ENCODE results near the gene RAB36.

Gene RAB36

DNA sequence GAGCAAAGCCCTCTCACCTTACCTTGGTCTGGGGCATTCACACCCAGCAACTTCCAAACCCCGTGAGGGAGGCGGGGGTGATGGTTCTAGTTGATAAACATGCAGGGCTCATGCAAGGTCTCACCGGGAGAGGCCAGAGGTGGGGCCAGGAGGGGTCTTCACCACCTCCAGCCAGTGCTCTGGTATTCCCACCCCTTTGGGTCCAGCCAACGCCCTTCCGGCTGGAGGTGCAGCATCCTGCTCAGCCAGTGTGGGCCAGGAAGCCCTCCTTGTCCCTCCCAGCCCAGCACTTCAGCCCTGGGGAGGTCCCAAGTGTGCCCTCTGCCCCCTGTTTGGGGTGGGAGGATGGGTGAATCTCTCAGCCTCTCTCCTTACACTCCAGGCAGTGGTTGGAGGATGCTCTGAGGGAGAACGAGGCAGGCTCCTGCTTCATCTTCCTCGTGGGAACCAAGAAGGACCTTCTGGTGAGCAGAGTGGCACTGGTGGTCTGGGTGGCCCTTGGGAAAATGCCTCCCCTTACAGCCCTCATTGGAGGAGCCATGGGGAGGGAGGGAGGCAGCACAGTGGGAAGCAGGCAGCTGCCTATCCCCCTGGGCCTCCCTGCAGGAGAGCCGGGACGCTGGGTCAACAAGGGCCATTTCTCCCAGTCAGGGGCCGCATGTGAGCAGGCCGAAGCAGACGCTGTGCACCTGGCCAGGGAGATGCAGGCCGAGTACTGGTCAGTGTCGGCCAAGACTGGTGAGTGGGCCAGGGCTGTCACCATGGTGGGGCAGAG, 13.4 kb downstream of the RAB36 start:
- no peak for DNase-seq (ENCODE audit: low read depth in 2 of 2)

DNA sequence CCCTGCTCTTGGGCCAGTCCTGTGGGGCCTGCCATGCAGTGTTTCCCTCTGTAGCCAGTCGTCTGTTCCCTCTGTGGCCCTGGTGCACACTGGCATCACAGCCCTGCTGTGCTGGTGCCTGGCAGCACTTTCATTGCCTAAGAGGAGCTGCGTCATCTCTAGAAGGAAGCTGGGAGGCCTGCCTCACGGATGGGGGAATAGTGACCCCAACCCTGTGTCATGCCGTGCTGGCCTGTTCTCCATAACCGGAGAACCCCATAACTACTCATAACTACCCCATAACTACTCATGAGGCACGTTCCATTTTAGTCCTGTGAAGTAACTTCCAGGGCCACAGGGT, 14.0 kb downstream of the RAB36 start:
- no peak for DNase-seq (ENCODE audit: low read depth in 2 of 2)

DNA sequence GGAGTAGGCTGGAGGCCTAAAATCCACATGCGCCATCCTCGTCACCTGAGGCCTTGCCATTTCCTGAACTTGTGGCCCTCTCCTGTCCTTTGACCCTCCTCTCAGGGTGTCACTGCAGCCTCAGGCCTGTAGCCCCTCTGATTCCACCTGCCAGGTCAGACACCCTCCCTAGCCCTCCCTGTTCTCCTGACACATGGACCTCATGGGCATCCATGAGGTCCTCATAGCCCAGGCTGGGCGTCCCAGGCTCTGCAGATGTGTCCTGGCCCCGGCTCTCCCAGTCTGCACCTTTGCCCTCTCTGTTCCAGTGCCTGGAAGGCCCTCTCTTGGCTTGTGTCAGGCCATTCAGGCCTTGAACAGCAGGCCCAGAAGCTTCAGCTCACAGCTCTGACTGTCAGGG, 15.8 kb downstream of the RAB36 start:
- DNase-seq (ENCODE audit: low read depth in 2 of 2) = no peak

DNA sequence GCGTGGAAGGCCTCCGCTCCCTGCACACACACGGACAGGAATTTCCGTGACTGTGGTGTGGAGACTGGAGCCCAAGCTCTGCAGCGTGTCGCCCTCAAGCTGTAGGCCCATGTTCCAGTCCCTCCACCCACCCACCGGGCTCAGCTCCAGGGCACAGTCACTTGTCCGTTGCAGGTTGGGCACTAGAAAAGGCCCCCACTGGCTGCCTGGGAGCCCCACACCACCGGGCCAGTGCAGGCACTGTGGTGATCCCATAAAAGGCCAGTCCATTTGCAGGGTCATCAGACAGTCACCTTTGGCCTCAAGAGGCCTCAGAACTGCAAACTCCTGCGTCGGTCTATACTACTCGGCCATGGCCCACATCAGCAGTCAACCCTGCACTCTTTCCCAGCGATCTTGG, 16.3 kb downstream of the RAB36 start:
- no peak for DNase-seq (ENCODE audit: low read depth in 2 of 2)

DNA sequence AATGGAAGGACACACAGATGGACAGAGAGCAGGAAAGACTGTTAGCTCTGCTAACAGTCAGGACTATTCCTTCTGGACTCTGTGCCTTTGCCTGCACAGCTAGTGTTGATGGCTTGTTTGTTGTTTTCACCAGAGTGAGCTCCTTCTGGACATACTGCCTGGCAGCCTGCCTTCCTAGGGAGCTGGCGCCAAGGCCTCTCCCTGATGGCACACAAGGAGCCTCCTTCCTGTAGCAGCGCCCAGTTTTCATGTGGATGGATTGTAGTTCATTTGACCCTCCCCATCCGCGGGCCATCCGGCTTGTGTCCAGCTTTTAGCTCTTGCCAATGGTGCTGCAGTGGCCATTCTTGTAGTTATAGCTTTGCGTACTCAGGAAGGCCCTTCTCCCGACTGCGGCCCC, 18.4 kb downstream of the RAB36 start:
- no peak for DNase-seq (ENCODE audit: low read depth in 2 of 2)

DNA sequence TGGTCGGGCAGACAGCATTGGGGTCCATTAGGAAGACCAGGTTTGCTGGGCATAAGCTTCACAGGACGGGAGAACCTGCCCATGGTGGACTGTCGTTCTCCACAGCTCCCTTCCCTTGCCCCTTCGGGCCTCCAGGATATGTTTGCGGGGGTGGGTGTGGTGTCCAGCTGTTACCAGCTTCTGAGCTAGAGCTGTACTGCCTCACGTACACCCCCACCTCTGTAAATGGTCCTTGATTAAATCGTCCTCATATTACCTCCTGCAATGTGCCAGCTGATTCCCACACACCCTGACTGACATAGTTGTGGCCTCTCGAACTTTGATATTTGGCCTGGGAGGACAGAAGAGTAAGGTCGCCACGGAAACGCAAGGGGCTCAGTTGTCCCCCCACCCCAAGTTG, 18.8 kb downstream of the RAB36 start:
- no peak for DNase-seq (ENCODE audit: low read depth in 2 of 2)

DNA sequence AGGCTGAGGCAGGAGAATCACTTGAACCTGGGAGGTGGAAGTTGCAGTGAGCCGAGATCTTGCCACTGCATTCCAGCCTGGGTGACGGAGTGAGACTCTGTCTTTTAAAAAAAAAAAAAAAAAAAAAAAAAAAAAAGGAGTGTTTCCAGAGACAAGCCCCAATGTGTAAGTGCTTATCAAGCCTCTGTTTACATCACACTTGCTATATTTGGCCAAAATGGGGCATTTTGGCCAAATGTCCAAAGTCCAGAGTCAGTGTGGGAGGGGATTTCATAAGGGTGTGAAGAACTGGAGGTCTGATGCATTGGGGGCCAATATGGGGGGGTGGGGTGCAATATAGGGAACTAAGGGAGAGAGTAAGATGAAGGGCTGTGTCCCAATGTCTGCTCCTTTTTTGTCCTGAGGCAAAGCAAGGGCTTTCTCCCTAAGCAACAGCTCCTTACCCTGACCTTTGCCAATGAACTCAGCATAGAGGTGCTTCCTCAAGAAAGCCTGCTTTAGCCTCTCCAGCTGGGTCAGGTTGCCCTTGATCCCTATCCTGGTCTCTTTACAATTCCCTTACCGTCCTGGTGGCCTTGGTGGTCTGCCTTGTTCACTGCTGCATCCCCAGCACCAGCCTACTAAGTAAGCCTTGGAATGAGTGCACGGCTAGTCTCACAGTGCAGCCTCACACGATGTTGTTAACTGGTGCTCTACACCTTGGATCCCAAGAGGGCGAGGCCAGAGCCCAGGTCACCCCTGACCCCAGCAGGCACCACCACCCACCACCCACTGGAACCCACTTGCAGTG, 21.0 kb downstream of the RAB36 start:
- DNase-seq (ENCODE audit: low read depth in 2 of 2) = no peak

DNA sequence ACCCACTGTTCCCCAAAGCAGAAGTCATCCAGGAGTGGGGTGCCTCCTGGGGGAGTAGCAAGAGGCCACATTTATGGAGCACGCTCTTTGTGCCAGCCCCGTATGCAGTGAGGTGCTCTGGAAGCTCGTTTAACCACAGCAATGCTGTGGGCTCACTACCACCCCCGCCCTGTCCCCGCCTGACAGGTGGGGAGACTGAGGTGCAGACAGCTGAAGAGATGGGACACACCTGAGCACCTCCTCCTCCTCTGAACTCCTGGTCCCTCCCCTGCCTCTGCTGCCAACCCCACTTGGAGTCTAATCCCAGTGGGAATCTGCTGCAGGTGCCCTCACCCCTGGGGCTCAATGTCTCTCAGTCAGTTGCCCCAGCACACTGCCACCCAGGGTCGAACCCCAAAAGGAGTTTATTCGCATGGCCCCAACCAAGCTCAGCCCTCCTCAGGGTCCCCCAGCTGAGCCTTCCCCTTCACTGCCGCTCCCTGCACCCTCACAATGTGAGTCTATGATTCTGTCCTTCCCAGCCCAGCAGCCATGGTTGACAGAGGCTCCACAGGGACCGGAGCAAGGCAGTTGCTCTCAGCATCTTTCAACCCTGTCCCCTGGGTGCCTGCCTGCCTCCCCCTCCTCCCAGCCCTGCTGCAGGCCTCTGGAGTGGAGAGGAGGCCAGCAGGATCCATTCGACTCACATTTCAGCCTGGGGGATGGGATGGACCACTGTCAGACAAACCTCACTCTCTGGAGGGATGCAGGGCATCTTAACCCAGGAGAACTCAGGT, 21.8 kb downstream of the RAB36 start:
- DNase-seq (ENCODE audit: low read depth in 2 of 2) = no peak

DNA sequence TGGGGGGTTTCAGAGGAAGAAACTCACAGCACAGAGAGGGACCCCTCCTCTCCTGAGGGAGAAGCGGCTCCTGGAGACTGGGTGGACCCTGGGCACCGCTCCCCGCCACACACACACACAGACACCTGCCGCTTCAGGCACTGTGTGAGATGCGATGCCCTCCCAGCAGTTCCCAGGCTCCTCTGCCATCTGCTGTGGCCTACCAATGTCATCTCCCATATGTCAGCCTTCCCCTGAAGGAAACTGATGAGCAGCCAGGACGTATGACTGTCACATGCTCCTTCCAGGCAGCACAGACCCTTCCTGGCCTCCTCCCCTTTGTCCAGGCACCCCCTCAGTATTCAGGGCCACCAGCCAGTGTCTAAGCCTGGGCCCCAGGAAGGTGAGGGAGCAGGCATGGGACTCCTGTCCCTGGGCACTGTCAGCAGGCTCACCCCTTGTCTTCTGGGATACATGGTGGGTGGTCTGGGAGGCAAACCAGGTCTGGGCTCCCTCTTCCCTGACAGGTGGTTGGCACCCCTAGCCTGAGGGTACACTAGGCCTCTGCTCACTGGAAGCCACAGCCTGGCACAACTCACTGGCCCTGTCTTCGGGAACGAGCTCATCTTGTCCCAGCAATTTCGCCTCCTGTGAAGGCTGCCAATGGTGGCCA, 23.2 kb downstream of the RAB36 start:
- no peak for DNase-seq (ENCODE audit: low read depth in 2 of 2)

DNA sequence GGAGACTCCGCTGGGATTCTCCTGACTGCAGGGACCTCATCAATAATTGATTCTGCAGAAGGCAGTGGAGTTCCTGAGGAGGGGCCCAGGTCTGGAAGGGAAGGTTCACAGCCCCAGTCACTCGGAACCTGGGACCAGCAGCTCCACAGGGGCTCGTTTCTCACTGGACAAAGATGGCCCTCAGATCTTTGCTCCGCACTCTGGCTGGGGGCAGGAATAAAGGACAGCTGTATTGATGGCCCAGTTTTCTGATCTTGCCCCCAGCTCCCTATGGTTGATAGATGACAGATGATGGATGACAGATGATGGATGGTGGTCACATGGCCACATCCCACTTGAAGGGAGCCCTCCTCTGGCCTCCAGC, 23.7 kb downstream of the RAB36 start:
- no peak for DNase-seq (ENCODE audit: low read depth in 2 of 2)

DNA sequence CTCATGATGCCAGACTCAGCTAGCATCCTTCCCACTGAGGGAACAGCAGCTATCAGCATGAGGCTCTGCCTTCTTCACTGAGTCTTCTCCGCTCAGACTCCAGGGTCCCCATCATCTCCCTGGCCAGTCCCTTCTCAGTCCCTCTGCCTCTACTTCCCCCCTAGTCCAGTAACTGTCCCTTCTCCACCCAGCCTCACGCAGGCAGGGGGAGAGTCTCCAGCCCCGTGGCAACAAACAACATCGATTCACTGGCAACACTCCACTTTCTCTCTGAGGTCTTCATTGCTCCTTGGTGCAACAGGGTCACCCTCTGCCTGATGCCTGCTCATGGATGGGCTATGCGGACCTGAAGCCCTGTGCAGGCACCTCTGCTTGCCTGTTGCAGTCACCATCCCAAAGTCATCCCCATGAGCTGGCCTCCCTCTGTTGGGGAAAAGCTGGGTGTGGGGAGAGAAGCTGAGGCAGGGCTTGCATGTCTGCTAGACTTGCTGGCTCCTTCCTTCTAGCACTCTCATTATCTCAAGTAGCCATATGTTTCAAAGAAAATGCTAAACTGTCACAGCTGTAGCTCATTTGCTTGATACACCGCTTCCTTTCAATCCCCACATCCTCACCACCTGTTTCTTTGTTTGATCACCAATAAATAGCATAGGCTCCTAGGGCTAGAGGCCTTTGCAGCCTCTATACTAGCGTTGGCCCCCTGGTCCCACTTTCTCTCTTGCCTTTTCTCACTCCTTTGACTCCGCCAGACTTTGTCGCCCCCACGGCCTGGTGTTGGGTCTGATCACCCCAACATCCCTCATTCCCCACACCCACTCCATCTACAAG, 30.8 kb downstream of the RAB36 start:
- DNase-seq (ENCODE audit: low read depth in 2 of 2) = no peak

DNA sequence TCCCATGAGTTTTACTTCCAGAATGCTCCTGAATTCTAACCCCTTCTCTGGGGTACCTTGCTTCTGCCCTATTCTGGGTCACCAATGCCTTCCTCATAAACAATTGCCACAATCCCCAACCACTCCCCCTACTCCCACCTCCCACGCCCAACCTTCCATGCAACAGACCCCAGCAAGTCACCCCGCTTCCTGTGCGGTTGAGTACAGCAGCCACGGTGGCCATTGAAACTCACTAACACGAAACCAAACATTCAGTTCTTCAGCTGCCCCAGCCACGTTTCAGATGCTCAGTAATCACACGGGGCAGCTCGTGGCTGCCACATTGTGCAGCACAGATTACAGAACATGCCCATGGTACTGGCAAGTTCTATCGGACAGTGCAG, 31.4 kb downstream of the RAB36 start:
- DNase-seq (ENCODE audit: low read depth in 2 of 2) = no peak

DNA sequence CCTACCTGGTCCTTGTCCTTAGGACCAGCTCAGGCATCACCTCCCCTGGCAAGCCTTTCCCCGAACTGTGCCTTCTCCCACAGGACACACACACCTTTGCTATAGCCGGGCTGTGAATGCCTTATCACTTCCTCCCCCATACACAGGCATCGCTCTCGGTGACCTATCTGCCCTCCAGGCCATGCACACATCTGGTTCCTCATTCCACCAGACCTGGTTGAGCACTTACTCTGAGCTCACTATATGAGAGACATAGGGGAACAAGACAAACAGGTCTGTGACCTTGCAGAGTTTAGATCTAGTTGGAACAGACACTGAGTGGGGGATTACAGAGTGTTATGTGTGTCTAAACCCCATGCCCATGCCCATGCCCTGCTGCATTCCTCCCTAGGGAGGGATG, 31.9 kb downstream of the RAB36 start:
- DNase-seq (ENCODE audit: low read depth in 2 of 2) = no peak

DNA sequence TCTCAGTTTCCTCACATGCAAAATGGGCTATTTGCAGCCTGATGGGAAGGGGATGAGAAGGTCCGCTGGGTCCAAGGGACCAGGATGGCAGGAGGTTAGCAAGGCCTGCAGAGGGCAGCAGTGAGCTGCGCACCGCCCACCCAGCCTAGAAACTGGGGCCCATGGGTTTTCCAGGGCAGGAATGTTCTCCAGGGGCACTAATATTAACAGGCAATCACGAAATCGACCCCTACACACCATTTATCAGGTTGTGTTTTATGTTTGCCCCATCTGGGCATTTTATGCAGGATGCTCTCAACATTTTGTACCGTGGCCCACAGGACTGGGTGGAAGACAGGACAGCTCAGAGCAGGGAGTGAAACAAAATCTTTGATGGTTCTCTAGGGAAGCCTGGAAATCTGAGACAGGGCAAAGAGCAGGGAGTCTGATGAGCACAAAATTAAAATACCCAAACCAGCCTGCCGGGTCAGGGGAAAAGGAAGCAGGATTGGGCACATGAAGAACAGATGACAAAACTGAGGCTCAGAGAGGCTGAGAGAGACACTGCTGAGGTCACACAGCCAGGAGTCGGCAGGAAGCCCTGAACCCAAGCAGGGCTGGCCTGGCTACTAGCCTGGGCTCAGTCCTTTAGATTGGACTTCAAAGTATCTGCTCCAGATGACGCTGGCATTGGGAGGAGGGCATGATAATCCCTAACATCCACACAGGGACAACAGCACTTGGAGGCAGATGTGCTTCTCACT, 33.4 kb downstream of the RAB36 start:
- DNase-seq (ENCODE audit: low read depth in 2 of 2) = peak; percentile 25 to 38

DNA sequence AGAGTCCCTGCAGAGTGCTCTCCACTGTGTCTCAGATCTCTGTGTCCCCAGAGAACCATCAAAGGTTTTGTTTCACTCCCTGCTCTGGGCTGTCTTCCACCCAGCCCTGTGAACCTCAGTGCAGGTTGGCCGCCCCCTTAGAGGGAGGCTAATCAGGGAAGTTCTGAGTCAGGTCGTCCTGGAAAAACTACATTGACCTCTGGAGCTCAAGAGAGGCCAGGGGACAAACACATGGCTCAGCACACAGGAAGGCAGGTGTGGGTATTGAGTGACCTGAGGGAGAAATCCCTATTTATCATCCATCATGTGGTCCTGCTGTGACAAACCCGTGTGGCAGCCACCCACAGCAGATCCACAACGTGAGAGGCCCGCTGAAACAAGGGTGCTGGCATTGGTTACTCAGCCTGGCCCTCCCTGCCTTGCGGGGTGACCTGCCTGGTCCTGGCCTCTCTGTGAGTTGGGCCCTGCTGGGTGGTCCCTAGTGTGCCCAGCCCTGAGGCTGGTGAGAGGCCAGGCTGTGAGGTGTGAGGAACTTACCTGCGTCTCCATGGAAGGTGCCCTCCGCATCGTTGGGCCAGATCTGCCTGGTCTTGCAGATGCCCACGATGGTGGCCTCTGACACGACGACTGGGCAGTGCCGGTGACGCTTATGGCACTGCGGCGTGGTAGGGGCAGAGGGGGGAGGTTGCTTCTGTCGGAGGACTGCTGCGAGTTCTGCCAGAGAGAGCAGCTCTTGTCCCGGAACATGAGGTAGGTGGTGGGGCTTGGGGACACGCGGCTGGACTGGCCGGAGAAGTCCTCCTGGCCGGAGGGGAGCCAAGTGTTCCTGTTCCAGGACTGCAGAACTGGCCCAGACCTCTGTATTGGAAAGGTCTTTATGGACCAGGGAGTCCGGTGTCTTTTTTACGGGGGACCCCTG, 34.4 kb downstream of the RAB36 start:
- DNase-seq (ENCODE audit: low read depth in 2 of 2) = no peak

DNA sequence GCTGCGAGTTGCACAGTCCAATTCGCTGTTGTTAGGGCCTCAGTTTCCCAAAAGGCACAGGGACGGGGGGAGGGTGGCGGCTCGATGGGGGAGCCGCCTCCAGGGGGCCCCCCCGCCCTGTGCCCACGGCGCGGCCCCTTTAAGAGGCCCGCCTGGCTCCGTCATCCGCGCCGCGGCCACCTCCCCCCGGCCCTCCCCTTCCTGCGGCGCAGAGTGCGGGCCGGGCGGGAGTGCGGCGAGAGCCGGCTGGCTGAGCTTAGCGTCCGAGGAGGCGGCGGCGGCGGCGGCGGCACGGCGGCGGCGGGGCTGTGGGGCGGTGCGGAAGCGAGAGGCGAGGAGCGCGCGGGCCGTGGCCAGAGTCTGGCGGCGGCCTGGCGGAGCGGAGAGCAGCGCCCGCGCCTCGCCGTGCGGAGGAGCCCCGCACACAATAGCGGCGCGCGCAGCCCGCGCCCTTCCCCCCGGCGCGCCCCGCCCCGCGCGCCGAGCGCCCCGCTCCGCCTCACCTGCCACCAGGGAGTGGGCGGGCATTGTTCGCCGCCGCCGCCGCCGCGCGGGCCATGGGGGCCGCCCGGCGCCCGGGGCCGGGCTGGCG, 35.1 kb downstream of the RAB36 start, which contains the start of gene BCR:
Gene BCR (plus strand): TSS at position 209 of the 592 bp plus-strand sequence. CDS start 452 bp downstream, outside the sequence.
- peak in 1 of 2 donors; percentile 61 for DNase-seq (ENCODE audit: low read depth in 2 of 2)

DNA sequence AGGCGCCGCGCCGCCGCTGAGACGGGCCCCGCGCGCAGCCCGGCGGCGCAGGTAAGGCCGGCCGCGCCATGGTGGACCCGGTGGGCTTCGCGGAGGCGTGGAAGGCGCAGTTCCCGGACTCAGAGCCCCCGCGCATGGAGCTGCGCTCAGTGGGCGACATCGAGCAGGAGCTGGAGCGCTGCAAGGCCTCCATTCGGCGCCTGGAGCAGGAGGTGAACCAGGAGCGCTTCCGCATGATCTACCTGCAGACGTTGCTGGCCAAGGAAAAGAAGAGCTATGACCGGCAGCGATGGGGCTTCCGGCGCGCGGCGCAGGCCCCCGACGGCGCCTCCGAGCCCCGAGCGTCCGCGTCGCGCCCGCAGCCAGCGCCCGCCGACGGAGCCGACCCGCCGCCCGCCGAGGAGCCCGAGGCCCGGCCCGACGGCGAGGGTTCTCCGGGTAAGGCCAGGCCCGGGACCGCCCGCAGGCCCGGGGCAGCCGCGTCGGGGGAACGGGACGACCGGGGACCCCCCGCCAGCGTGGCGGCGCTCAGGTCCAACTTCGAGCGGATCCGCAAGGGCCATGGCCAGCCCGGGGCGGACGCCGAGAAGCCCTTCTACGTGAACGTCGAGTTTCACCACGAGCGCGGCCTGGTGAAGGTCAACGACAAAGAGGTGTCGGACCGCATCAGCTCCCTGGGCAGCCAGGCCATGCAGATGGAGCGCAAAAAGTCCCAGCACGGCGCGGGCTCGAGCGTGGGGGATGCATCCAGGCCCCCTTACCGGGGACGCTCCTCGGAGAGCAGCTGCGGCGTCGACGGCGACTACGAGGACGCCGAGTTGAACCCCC, 35.8 kb downstream of the RAB36 start:
- no peak for DNase-seq (ENCODE audit: low read depth in 2 of 2)

DNA sequence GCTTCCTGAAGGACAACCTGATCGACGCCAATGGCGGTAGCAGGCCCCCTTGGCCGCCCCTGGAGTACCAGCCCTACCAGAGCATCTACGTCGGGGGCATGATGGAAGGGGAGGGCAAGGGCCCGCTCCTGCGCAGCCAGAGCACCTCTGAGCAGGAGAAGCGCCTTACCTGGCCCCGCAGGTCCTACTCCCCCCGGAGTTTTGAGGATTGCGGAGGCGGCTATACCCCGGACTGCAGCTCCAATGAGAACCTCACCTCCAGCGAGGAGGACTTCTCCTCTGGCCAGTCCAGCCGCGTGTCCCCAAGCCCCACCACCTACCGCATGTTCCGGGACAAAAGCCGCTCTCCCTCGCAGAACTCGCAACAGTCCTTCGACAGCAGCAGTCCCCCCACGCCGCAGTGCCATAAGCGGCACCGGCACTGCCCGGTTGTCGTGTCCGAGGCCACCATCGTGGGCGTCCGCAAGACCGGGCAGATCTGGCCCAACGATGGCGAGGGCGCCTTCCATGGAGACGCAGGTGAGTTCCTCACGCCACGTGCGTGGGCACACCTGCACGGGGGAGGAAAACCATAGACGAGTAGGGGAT, 36.5 kb downstream of the RAB36 start:
- DNase-seq (ENCODE audit: low read depth in 2 of 2) = no peak

Measured in stimulated activated CD8-positive, alpha-beta memory T cell treated with anti-CD3 and anti-CD28 coated beads, Interleukin-7, amount 100 ng/mL, for 4 hours (primary cell).